ENCODE results near the gene ST14.
"Not testable (repeated sequence)": the region's sequence is repeated elsewhere in the genome, so short reads cannot be mapped to it uniquely, and the experiment has no call there.

GRCh38 chr11:130249929-130250328 is 90.3 kb downstream of the ST14 start:
- TF ChIP-seq, protein P1, sequence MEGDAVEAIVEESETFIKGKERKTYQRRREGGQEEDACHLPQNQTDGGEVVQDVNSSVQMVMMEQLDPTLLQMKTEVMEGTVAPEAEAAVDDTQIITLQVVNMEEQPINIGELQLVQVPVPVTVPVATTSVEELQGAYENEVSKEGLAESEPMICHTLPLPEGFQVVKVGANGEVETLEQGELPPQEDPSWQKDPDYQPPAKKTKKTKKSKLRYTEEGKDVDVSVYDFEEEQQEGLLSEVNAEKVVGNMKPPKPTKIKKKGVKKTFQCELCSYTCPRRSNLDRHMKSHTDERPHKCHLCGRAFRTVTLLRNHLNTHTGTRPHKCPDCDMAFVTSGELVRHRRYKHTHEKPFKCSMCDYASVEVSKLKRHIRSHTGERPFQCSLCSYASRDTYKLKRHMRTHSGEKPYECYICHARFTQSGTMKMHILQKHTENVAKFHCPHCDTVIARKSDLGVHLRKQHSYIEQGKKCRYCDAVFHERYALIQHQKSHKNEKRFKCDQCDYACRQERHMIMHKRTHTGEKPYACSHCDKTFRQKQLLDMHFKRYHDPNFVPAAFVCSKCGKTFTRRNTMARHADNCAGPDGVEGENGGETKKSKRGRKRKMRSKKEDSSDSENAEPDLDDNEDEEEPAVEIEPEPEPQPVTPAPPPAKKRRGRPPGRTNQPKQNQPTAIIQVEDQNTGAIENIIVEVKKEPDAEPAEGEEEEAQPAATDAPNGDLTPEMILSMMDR (IDR thresholded peaks at IDR 0.05) = not testable (repeated sequence)
- not testable (repeated sequence) for TF ChIP-seq POLR2A (IDR thresholded peaks at IDR 0.05)

Data from Peyer's patch (tissue), 4 donors.